Measurements from ENCODE around the gene PGF. TPM values are rescaled to one million over a fixed set of nuclear protein-coding genes. Genes with fewer than 3 reads are reported as not detected.
A peak's percentile ranks its signal among the peaks of the same experiment; 100 is the strongest.

Gene PGF
- total and polyA plus RNA-seq, 2 of the 13 experiments (the other 11 are each of a cell fraction or from before 2014, with no cell fraction given): 10.7 to 27.5 TPM

GRCh38 chr14:74973003-74973653, 17.7 kb upstream of the PGF start (continued):
- TF ChIP-seq UBTF (CRISPR knock-in tag; IDR thresholded peaks at IDR 0.05) (peak; percentile 40; the same call in 1 of the 2 replicates), CHD2 (IDR thresholded peaks at IDR 0.05; ENCODE audit: low read depth, low read length) (no peak), TFDP2 (CRISPR knock-in tag; IDR thresholded peaks at IDR 0.05) (0 out of 2 replicates have a peak, but pooled peaks have one; percentile 38), GABPA (IDR thresholded peaks at IDR 0.05; ENCODE audit: low read depth, low read length) (no peak), GABPA (CRISPR knock-in tag; IDR thresholded peaks at IDR 0.05; ENCODE audit: low read depth) (peak; percentile 55), ZBTB14 (CRISPR knock-in tag; IDR thresholded peaks at IDR 0.05) (no peak), PITX1 (CRISPR knock-in tag; IDR thresholded peaks at IDR 0.05) (no peak), FOSL2 (CRISPR knock-in tag; IDR thresholded peaks at IDR 0.05) (peak; percentile 57), ELF3 (CRISPR knock-in tag; IDR thresholded peaks at IDR 0.05) (peak; percentile 51; the same call in 1 of the 2 replicates), DZIP1 (CRISPR knock-in tag; IDR thresholded peaks at IDR 0.05) (0 out of 2 replicates have a peak, but pooled peaks have one; percentile 58), CREM (IDR thresholded peaks at IDR 0.05) (no peak), CREM (CRISPR knock-in tag; IDR thresholded peaks at IDR 0.05) (no peak), ERF (CRISPR knock-in tag; IDR thresholded peaks at IDR 0.05) (0 out of 2 replicates have a peak, but pooled peaks have one; percentile 21), HBP1 (CRISPR knock-in tag; IDR thresholded peaks at IDR 0.05; ENCODE audit: low read depth) (0 out of 2 replicates have a peak, but pooled peaks have one; percentile 22), ZNF574 (CRISPR knock-in tag; IDR thresholded peaks at IDR 0.05) (no peak), BHLHE40 (IDR thresholded peaks at IDR 0.05; ENCODE audit: low read length) (peak; percentile 50; the same call in 1 of the 2 replicates), TCF7L2 (IDR thresholded peaks at IDR 0.05; ENCODE audit: low read depth, low read length) (no peak)
- TF ChIP-seq, protein P1, sequence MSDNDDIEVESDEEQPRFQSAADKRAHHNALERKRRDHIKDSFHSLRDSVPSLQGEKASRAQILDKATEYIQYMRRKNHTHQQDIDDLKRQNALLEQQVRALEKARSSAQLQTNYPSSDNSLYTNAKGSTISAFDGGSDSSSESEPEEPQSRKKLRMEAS (IDR thresholded peaks at IDR 0.05): peak; percentile 89
